CD4-positive, alpha-beta T cell treated with Interleukin-2 at 100 ng/mL for 4 hours (primary cell): ENCODE data around the gene AP5S1.

Experiments used
- DNase-seq: peaks from one replicate; pipeline ENCODE4 v3.0.0-alpha.2; 2020; ENCODE audit warnings: low spot score

Gene AP5S1

GRCh38 chr20:3846378-3846739 is 26.0 kb downstream of the AP5S1 start:
- no peak for DNase-seq

DNA sequence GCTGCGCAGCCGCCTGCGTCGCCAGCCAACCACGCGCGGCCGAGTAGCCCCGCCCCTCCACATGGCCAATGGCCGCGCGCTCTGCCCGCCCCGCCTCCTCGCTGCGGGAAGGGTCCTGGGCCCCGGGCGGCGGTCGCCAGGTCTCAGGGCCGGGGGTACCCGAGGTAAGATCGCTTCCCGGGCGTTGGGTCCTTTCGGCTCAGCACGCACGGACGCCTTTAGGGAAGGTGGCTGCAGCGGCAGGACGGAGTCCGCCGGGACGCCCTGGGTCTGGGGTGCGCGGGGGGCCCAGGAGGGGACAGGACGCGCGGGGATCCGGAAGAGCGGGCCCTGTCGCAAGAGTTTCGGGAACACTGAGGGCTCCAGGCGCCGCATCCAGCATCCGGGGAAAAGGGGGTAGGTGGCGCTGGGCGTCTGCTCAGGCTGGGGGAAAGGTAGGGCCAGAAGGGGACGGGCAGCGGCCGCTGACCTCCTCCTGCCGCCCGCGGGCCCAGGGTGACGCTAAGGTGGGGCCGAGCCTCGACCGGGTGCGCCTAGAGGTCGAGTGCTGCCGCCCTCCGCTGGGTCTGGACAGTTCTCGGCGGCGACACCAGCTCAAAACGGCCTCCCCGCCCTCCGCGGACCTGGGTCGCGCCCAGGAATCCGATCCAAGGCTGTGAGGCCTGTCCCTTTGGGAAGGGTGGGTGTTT is 26.5 kb downstream of the AP5S1 start, which contains the start of gene MAVS:
MAVS (plus strand) TSS at position 95 of the 689 bp plus-strand sequence. CDS start 7,791 bp downstream, outside the sequence.
- peak; percentile 84 for DNase-seq

DNA sequence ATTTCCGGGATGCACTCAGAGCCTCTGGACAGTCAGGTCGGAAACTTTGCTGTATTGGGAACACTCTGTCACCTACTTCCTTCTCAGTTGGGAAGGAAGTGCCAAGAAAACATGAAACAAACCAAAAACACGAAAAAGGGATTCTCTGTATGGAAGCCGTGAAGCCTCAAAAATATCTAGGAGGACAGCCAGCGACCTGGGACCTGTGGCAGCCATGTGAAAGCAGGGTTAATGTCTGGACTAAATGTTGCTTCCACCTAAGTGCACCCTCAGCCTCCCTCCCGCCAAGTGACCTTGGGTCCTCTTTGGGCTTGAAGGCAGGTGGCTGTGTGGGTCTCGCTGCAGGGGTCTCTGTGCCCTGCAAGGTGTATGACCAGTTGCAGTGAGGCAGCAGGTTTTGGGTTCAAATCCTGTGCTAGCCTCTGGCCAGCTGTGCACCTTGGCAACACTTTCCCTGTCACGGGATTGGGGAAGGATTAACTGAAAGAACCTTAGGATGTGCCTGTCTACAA is 27.1 kb downstream of the AP5S1 start:
- DNase-seq = no peak

DNA sequence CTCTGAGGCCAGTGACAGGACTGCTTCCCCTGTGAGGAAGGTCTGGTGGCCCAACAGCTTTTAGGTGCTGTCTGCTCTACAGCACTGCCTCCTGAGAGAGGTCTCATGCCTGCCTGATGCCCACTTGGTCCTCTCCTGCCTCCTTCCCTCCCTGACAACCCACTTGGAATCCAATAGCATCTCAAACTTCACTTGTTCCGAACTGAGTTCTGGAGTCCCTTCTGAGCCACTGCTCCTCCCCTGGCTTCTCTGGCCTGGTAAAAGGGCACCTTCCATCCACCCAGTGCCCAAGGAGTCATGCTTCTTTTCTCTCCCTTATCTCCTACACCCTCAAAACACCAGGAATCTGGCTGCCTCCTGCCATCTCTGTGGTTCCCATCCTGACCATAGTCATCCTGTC is 28.2 kb downstream of the AP5S1 start:
- no peak for DNase-seq

DNA sequence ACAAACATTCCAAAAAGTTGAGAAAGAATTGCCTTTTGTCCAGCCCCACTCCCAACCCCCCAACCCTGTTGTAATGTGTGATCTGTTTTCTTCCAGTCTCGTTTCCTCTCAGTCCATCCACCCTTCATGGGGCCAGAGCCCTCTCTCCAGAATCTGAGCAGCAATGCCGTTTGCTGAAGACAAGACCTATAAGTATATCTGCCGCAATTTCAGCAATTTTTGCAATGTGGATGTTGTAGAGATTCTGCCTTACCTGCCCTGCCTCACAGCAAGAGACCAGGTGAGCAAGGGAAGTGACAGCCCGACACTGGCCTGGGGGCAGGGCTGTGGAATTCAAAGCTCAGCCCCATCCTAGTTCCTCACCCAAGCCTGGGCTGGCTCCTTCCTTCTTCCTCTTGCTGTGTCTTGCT is 34.1 kb downstream of the AP5S1 start:
- no peak for DNase-seq

DNA sequence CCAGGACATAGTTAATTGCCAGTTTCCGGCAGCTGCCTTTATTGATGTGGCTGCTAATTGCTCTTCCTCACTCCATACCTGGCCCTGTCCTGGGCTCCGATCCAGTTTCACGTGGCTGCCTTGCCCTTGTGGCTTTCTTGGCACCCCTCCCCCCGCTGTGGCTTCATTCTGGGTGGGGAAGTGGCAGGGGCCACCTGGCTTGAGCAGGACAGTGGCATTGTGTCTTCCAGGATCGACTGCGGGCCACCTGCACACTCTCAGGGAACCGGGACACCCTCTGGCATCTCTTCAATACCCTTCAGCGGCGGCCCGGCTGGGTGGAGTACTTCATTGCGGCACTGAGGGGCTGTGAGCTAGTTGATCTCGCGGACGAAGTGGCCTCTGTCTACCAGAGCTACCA is 37.1 kb downstream of the AP5S1 start:
- DNase-seq = no peak

DNA sequence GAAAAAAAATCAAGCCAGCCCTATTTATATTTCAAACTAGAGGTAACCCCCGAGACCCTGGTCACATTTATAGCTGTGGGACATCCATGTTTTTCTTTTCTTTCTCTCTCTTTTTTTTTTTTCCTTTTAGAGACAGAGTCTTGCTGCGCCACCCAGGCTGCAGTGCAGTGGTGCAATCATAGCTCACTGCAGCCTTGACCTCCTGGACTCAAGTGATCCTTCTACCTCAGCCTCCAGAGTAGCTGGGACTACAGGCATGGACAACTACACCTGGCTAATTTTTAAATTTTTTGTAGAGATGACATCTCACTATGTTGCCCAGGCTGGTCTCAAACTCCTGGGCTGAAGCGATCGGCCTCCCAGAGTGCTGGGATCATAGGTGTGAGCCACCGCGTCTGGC is 38.3 kb downstream of the AP5S1 start:
- DNase-seq = no peak

GRCh38 chr20:3861191-3861590 is 40.8 kb downstream of the AP5S1 start:
- no peak for DNase-seq

DNA sequence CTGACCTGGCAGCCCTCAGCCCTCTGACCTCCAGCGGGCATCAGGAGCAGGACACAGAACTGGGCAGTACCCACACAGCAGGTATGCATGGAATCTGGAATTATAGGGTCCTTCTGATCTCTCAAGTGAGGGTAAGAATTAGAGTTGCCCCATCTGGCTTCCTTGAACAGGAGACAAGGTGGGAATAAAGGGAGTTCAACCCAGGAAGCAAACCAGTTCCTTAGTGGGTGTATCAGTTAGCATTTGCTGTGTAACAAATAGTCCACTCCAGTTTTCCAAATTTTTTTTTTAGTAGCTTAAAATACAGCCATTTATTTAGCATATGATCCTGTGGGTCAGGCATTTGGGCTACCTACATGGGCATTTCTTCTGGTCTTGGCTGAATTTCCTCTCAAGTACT is 42.0 kb downstream of the AP5S1 start:
- no peak for DNase-seq

DNA sequence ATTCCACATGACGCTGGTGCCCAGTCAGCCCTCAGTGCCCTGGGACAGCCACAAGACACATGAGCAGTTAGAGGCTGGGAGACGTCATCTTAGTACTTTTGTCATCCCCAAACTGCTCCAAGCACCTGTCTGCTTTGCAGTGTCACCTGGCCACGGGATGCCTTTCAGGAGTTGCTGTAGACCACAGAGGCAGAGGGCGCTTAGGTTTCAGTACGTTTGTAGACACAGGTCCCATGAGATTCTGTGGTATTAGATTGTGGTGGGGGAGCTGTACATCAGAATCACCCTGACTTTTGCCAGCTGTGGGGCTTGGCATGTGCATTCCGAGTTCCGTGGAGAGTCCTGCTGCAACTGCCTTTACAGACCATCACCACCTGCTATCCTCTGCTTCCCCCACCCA is 43.0 kb downstream of the AP5S1 start:
- no peak for DNase-seq

DNA sequence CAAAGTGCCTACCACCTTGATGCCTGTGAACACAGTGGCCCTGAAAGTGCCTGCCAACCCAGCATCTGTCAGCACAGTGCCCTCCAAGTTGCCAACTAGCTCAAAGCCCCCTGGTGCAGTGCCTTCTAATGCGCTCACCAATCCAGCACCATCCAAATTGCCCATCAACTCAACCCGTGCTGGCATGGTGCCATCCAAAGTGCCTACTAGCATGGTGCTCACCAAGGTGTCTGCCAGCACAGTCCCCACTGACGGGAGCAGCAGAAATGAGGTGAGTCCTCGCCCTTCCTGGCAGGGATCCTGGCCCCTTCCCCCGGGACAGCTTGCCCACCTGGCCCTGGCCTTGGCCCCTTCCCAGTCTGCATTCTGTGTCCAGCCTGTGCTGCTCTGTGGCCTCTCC is 44.2 kb downstream of the AP5S1 start:
- no peak for DNase-seq

DNA sequence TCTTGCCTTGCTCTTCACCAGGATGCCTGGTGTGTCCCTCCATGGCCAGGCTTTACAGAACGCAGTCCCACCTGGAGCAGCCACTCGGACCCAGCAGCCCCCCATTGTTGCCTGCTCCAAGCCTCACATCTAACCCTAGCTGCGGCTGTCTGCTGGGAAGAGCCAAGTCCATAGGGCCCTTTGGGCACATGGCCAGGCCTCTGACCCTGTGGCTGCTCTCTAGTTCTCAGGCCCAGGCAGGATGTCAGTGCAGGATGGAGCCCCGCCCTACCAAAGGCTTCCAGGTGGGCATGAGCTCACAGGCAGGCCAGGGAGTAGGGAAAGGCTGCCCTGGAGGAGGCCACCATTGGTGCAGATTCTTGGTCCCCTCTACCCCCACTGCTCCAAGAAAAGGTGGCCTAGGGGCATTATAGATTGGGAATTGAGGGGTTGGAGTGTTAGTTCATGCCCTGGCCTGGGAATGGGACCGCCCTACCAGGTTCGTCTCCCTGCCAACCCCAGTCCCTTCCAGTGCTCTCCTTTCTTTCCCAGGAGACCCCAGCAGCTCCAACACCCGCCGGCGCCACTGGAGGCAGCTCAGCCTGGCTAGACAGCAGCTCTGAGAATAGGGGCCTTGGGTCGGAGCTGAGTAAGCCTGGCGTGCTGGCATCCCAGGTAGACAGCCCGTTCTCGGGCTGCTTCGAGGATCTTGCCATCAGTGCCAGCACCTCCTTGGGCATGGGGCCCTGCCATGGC is 45.0 kb downstream of the AP5S1 start:
- no peak for DNase-seq

- no peak for DNase-seq
Measured at GRCh38 chr20:3865887-3866407, 45.6 kb downstream of the AP5S1 start.

GRCh38 chr20:3866464-3866863 is 46.1 kb downstream of the AP5S1 start:
- DNase-seq = no peak

DNA sequence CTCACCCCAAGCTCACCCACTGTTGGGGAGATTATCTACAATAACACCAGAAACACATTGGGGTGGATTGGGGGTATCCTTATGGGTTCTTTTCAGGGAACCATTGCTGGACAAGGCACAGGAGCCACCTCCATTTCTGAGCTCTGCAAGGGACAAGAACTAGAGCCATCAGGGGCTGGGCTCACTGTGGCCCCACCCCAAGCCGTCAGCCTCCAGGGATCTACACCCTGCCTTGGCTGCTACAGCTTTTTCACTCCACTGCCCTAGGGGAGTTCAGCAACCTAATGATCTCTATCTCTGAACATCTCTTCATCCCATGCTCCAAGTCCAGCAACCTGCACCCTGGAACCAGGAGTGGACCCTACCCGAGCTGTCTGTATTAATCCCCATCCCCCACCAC is 47.5 kb downstream of the AP5S1 start:
- no peak for DNase-seq

DNA sequence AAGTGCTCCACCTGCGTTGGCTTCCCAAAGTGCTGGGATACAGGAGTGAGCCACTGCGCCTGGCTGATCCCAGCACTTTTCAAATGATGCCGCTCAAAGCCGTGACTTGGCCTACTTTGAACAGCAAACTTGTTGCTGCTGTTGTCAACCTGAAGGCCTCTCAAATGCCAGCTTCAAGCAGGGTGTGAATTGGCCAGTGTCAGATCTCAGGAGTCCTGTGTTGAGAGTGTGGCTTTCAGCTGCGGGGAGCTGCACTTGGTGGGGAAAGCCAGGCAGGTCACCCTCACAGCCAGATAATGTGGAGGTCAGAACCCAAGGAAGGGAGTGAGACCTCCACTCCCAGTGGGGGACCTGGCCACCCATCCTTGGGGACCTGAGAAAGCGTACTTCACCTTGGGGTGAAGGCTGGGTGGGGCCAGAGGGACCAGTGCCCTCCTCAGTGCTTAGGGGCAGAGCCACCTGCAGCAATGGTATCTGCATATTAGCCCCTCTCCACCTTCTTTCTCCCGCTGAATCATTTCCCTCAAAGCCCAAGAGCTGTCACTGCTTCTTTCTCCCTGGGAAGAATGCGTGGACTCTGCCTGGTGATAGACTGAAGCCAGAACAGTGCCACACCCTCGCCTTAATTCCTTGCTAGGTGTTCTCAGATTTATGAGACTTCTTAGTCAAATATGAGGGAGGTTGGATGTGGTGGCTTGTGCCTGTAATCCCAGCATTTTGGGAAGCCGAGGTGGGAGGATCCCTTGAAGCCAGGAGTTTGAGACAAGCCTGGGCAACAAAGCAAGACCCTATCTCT is 49.7 kb downstream of the AP5S1 start:
- no peak for DNase-seq

- DNase-seq = no peak
Measured at GRCh38 chr20:3871550-3872265, 51.4 kb downstream of the AP5S1 start.

DNA sequence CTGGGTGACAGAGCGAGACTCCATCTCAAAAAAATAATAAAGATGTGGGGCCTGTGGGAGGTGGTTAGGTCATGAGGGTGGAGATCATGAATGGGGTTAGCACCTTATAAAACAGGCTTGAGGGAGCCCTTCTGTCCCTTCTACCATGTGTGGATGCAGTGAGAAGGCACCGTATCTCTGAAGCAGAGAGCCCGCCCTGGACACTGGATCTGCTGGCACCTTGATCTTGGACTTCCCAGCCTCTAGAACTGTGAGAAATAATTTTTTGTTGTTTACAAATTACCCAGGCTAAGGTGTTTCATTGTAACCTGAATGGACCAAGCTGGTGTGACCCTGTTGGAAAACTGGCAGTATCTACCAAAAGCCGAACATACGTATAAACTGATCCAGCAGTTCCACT is 53.2 kb downstream of the AP5S1 start:
- no peak for DNase-seq

DNA sequence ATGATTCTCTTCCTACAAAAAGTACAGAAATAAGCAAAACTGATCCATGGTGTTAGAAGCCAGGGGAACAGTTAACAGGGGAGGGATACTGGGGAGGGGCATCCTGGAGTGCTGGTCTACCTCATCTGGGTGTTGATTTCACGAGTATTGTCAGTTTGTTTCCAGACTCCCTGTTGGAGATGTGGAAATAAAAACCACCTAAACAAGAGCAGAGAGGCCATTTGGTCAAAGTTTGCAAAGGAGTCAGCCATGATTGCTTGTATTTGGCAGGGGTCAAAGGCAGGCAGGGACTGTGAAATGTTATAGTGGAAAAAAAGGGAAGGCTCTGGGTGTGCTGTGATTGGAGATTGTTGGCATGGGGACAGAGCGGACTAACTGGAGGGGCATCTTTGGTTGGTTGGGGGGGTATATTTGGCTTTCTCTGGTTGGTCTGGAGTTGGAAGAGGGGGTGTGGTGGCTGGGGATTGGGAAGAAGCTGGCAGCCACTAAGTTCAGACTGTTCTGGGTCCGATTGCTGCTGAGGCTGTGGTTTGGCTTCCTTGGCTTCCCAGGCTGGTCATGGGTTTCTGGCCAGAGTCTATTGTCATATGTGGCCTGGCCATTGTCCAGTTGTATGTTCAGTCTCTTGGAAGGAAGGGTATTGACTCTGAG is 54.0 kb downstream of the AP5S1 start:
- DNase-seq = no peak

GRCh38 chr20:3875378-3875974 is 55.1 kb downstream of the AP5S1 start:
- no peak for DNase-seq

GRCh38 chr20:3876000-3876399 is 55.7 kb downstream of the AP5S1 start:
- DNase-seq = no peak
